ENCODE data around the gene ETV4.

ETV4 gene

DNA sequence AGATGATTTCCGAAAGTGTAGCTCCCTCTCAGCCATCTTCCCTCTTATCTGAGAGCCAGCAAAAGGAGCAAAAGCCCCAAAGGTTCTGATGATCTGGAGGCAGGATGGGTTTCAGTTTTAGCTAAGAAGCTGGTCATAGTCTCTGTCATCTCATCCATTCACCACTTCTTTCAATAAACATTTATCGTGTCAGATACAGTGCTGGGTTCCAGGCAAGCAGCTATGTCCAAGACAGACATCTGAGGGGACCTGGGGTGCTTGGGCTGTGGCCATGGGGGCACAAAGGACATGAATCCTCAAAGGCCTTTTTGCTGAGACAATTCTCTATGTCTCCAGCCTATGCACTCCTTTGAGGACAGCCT is 1.0 kb upstream of the ETV4 start:
- FAIRE-seq (no peak), DNase-seq (ENCODE audit: low spot score) (no peak)

DNA sequence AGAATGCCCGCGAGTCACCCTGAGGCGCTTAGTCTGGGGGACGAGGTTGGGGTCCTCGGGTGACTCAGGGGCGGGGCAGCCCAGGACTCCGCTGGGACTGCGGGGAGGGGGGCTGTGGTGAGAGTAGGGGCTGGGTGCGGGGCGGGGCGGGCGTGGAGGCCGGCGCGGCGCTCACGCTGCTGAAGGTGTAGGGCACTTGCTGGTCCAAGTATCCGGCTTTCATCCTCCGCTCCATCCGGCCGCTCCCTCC is 832 bp downstream of the ETV4 start:
- DNase-seq (ENCODE audit: low spot score) (no peak), FAIRE-seq (no peak)

- FAIRE-seq: no peak
- DNase-seq (ENCODE audit: low spot score): no peak
These were observed 2.2 kb downstream of the ETV4 start for GRCh38 chr17:43543771-43544575.

DNA sequence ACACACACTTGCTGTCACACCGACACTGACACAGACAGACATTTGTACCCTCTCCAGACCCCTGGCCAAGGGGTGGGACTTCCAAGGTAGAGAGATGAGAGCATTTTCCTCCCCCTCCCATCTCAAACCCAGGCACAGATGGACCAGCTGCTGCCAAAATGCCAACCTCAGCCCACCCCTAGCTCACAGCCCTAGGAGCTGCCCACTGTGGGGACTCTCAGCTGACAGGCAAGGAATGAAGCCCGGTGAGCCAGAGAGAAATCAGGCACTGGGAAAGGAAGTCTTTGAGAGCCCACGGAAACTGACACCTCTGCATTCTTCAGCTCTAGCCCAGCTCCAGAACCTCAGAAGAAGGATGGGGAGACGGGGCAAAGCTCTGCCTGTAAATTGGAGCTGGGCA is 2.8 kb downstream of the ETV4 start:
- FAIRE-seq: no peak
- no peak for DNase-seq (ENCODE audit: low spot score)

GRCh38 chr17:43542859-43543258 is 3.3 kb downstream of the ETV4 start:
- no peak for FAIRE-seq
- DNase-seq (ENCODE audit: low spot score): no peak

DNA sequence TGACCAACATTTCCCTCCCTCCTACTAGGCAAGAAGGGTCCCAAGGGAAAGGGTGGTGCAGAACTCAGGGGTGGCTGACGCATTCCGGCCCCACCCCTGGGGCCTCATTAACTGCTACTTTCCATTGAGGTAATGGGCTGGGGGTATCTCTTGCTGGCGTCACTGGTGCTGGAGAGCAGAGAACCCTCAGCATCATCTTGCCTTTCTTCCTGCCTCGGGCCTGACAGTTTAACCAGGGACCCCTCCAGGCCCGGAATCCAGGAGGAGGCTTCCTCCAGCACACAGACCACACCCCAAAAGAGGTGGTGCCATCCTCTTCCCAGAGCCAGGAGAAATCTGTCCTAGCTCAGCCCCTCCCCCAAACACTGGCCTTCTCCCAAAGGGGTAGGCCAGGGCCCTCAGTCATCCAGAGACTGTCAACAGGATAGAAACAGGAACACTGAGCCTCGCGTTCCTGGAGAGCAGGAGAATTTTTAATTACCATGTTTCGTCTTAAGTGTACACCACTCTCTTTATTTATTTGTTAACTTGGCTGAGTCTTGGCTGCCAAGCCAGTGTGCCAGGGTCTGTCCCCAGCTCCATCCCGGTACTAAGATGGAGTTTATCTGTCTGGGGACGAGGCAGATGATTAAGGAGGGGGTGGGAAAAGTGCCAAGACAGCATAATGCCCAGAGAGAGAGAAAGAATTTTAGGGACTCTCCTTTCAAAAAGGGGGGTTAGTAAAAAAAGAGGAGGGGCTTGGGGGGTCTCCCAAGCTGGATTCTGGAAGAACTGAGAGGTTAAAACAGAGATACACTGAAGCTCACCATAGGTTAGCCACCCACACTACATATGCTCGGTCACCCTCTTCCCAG is 5.1 kb downstream of the ETV4 start:
- FAIRE-seq: no peak
- DNase-seq (ENCODE audit: low spot score): no peak

- no peak for FAIRE-seq
These were observed 9.7 kb downstream of the ETV4 start for GRCh38 chr17:43536236-43536992.

GRCh38 chr17:43534909-43535308 is 11.2 kb downstream of the ETV4 start:
- no peak for FAIRE-seq

More at GRCh38 chr17:43536236-43536992, 9.7 kb downstream of the ETV4 start:
- no peak for DNase-seq (ENCODE audit: low spot score)

GRCh38 chr17:43533699-43534098 is 12.4 kb downstream of the ETV4 start:
- no peak for DNase-seq (ENCODE audit: low spot score)
- no peak for FAIRE-seq

More at GRCh38 chr17:43534909-43535308, 11.2 kb downstream of the ETV4 start:
- DNase-seq (ENCODE audit: low spot score): no peak

DNA sequence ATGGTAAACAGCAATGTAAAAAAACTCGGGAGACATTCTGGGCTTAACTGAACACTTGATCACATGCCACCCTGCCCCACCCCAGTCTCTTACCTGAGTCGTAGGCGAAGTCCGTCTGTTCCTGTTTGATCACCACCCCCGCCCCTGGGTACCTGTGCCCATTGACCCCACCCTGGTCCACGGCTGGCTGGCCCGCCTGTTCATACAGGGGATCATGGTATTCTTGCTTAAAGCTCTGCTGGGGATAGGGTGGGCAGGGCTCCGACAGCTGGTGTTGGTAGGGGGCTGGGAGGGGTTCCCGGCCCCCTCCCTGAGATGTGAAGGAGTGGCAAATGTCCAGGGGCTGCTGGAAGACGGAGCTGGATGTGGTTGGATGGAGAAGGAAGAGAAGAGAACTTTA is 13.6 kb downstream of the ETV4 start:
- FAIRE-seq (no peak), DNase-seq (ENCODE audit: low spot score) (no peak)

DNA sequence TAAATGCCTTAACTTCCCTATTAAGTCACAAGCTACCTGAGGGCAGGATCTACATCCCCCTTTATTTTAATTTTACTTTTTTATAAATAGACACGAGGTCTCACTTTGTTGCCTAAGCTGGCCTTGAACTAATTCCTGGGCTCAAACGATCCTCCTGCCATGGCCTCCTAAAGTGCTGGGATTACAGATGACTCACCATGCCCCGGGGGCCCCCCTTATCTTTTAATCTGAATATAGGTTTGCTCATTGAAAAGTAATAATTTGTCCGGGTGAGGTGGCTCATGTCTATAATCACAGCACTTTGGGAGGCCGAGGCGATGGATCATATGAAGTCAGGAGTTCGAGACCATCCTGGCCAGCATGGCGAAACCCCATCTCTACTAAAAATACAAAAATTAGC is 14.2 kb downstream of the ETV4 start:
- DNase-seq (ENCODE audit: low spot score): no peak
- FAIRE-seq: no peak

DNA sequence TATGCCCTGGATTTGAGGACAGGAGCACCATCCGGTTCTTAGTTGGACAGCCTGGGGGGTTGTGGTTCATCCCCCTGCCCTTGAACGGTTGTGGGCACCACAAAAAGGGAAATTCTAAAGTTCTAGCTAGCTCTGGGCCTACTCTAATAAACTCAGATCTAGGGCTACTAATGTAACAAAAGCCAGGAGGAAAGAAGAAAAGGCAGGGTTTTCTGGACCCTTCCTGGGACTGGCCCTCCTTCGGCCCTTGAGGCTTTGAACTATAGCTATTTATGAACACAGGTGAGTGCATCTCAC is 15.1 kb downstream of the ETV4 start:
- DNase-seq (ENCODE audit: low spot score): no peak
- no peak for FAIRE-seq

DNA sequence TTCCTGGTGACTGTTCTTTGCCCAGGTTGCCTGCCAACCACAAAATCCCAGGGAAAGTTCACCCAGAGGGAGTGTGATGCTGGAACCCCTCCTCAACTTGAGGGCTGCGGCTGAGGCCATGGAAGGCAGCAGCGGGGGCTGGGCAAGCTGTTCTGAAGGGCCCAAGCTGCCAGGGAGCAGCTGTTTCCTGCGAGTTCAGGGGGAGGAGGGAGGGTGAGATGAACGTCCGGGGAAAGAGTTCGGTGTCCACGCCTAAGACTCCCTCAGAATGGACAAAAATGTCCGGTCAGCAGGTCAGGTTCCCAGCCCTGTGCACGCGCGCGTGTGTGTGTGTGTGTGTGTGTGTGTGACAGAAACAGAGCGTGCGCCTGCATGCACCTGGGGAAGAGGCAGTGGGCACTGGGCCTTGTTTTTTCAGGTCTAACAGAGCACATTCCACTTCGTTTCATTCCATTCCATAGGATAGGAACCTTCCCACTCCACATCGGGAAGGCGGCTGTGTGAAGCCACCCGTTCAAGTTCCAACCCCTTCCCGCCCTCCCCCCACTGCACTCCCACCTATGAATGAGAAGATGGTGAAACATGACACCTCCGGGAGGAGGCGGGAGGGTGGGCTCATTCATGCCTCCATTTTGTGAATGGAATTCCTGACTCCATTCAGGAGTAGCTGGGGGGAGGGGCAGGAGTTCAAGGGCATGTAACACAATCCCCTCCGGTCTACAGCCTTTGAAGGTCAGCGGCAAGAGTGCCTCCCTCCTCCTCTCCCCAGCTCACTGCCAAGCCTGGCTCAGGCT is 15.7 kb downstream of the ETV4 start:
- FAIRE-seq (no peak), DNase-seq (ENCODE audit: low spot score) (no peak)

DNA sequence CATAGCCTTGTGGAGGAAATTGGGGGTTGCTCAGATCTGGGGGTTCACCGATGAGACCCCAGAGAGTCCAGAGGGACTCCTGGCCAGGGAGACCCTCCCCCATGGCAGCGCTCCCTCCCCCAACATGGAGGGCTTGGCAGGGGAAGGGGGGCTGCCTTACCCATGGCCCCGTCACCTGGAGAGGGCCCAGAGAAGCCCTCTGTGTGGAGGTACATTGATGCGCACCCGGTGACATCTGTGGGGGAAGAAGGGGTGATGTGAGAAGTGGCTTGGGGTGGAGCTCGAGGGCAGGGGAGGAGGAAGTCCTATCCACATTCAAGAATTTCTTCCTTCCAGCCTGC is 16.2 kb downstream of the ETV4 start:
- FAIRE-seq: no peak

GRCh38 chr17:43528988-43529814 is 16.9 kb downstream of the ETV4 start:
- DNase-seq (ENCODE audit: low spot score) (no peak), FAIRE-seq (no peak)

More for the DNA sequence above, 16.2 kb downstream of the ETV4 start:
- no peak for DNase-seq (ENCODE audit: low spot score)

GRCh38 chr17:43528319-43528987 is 17.7 kb downstream of the ETV4 start:
- DNase-seq (ENCODE audit: low spot score) (no peak), FAIRE-seq (no peak)

GRCh38 chr17:43526886-43527648 is 19.1 kb downstream of the ETV4 start:
- FAIRE-seq: no peak

DNA sequence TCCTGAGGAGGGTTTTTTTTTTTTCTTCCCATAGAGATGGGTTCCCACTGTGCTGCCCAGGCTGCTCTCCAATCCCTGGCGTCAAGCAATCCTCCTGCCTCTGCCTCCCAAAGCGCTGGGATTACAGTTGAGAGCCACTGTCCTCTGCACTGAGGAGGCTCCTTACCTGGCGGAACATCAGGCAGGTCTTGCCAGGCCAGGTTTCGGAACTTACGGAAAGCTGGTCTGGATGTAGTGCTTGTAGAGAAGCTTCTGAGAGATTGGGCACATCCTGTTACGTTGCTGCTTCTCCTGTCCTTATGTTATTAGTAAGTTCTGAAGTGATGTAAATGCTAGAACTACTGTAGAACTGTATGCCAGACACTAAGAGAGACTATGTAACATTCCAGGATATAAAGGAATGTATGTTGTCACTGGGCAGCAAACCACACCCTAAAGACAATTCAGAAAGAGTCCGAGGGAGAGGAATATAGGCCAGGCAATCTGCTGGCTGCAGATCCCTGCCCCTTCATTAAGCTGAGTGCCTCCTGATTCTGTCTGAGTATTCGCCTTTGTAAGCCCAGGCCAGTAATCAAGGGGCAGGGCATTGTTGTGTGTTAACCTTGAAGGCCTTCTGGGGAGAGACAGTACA is 21.1 kb downstream of the ETV4 start:
- DNase-seq (ENCODE audit: low spot score) (no peak), FAIRE-seq (no peak)

More at GRCh38 chr17:43526886-43527648, 19.1 kb downstream of the ETV4 start:
- no peak for DNase-seq (ENCODE audit: low spot score)

DNA sequence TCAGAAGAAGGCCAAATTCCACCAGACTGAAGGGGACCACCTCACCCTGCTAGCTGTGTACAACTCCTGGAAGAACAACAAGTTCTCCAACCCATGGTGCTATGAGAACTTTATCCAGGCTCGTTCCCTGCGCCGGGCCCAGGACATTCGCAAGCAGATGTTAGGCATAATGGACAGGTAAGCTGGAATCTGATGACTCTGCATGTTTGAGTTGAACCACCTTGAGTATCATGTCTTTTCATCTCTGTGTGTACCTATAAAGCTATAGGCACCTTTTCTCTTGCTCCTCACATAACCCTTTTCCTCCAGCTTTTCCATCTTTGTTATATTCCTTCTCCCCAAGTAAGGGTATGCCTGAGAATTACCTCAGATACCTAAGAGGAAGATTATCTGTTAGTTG is 24.8 kb downstream of the ETV4 start:
- no peak for FAIRE-seq
- DNase-seq (ENCODE audit: low spot score): no peak

Measured in RCC 7860 (cell line).